GM23338 (cell line): Measurements from ENCODE around the gene COX4I1. TPM values are rescaled to one million over a fixed set of nuclear protein-coding genes. Genes with fewer than 3 reads are reported as not detected.

Source experiments
- ATAC-seq: fragments of 200-7000 bp; cut with Tn5 transposase; 3 replicates; pipeline ENCODE4 v1.9.1; 2020
- DNase-seq: peaks from one replicate; pipeline ENCODE4 v3.0.0-alpha.2; 2015; ENCODE audit warnings: low spot score
- H2AFZ ChIP-seq: fragments of 200-600 bp; sonication (generic); 2 replicates; pipeline ENCODE4 v1.8.0; 2016; ENCODE audit warnings: antibody characterized with exemption, mild to moderate bottlenecking, moderate library complexity
- H3F3A ChIP-seq: fragments of 200-600 bp; sonication (generic); replicated peaks from 2 replicates; pipeline ENCODE4 v1.8.0; 2017; ENCODE audit warnings: antibody characterized with exemption, mixed run types, low read depth
- H3K27ac ChIP-seq: fragments of 200-600 bp; sonication (generic); 2 replicates; pipeline ENCODE4 v1.6.1; 2016; ENCODE audit warnings: low read depth
- H3K27me3 ChIP-seq: fragments of 200-600 bp; sonication (generic); 2 replicates; pipeline ENCODE4 v1.8.0; 2016; ENCODE audit warnings: mild to moderate bottlenecking, mixed run types, moderate library complexity; ENCODE audit not compliant: insufficient read depth
- H3K36me3 ChIP-seq: fragments of 200-600 bp; sonication (generic); 2 replicates; pipeline ENCODE4 v1.8.0; 2016; ENCODE audit warnings: mild to moderate bottlenecking; ENCODE audit not compliant: insufficient read depth
- H3K4me1 ChIP-seq: fragments of 200-600 bp; sonication (generic); 2 replicates; pipeline ENCODE4 v1.8.0; 2016; ENCODE audit warnings: mild to moderate bottlenecking, moderate library complexity; ENCODE audit not compliant: insufficient read depth
- H3K4me2 ChIP-seq: fragments of 200-600 bp; sonication (generic); 2 replicates; pipeline ENCODE4 v1.7.1; 2017; ENCODE audit warnings: mixed run types
- H3K4me3 ChIP-seq: fragments of 200-600 bp; sonication (generic); 2 replicates; pipeline ENCODE4 v1.6.1; 2016; ENCODE audit warnings: mixed run types
- H3K79me2 ChIP-seq: fragments of 200-600 bp; sonication (generic); replicated peaks from 2 replicates; pipeline ENCODE4 v1.8.0; 2017; ENCODE audit warnings: mild to moderate bottlenecking; ENCODE audit not compliant: insufficient read depth
- H3K9me2 ChIP-seq: fragments of 200-600 bp; sonication (generic); 2 replicates; pipeline ENCODE4 v1.8.0; 2017; ENCODE audit not compliant: insufficient read depth
- H4K20me1 ChIP-seq: fragments of 200-600 bp; sonication (generic); replicated peaks from 2 replicates; pipeline ENCODE4 v1.8.0; 2017; ENCODE audit warnings: mild to moderate bottlenecking; ENCODE audit not compliant: insufficient read depth
- H3K27ac Mint-ChIP-seq: 2 replicates; pipeline ENCODE4 v1.8.0; 2020; ENCODE audit warnings: inconsistent platforms, mild to moderate bottlenecking, moderate library complexity, mixed read lengths
- H3K27me3 Mint-ChIP-seq: 3 replicates; pipeline ENCODE4 v1.8.0; 2022; ENCODE audit warnings: low read depth, mild to moderate bottlenecking, moderate library complexity, mixed read lengths, inconsistent platforms; ENCODE audit not compliant: insufficient read depth, poor library complexity
- H3K36me3 Mint-ChIP-seq: 3 replicates; pipeline ENCODE4 v1.8.0; 2021; ENCODE audit warnings: low read depth, mild to moderate bottlenecking, inconsistent platforms, moderate library complexity, mixed read lengths
- H3K4me1 Mint-ChIP-seq: 3 replicates; pipeline ENCODE4 v1.8.0; 2020; ENCODE audit warnings: mild to moderate bottlenecking, inconsistent platforms, mixed read lengths
- H3K4me3 Mint-ChIP-seq: 3 replicates; pipeline ENCODE4 v1.8.0; 2021; ENCODE audit warnings: moderate library complexity, mild to moderate bottlenecking, inconsistent platforms, mixed read lengths
- H3K9me3 Mint-ChIP-seq: 3 replicates; pipeline ENCODE4 v1.8.0; 2020; ENCODE audit warnings: moderate library complexity, mild to moderate bottlenecking, inconsistent platforms, mixed read lengths
- CREB1 ChIP-seq: fragments of 250-450 bp; sonication (Bioruptor Pico); IDR thresholded peaks from 2 replicates; pipeline ENCODE4 v1.5.0; 2020; ENCODE audit warnings: low read depth, mild to moderate bottlenecking, moderate library complexity
- CTCF ChIP-seq, 2 experiments: fragments of 200-600 bp in 1 of 2; sonication (generic) in 1 of 2; conservative IDR thresholded peaks; 2 replicates each; pipeline versions ENCODE4 v1.5.1 to v1.6.1; 2016 to 2017; ENCODE audit warnings: antibody characterized with exemption in 2 of 2, low read depth in 2 of 2, mild to moderate bottlenecking in 2 of 2, moderate library complexity in 1 of 2
- ETS1 ChIP-seq: IDR thresholded peaks from 2 replicates; pipeline ENCODE4 v1.6.1; 2016; ENCODE audit warnings: antibody characterized with exemption
- EZH2 ChIP-seq: fragments of 200-600 bp; sonication (generic); IDR thresholded peaks from one replicate; pipeline ENCODE4 v1.8.0; 2017; ENCODE audit warnings: antibody characterized with exemption, mild to moderate bottlenecking, low read depth; ENCODE audit not compliant: unreplicated experiment
- EZH2phosphoT487 ChIP-seq: fragments of 200-600 bp; sonication (generic); IDR thresholded peaks from one replicate; pipeline ENCODE4 v1.8.1; 2018; ENCODE audit warnings: antibody characterized with exemption; ENCODE audit not compliant: unreplicated experiment
- JUNB ChIP-seq: IDR thresholded peaks from one replicate; pipeline ENCODE4 v1.6.1; 2016; ENCODE audit warnings: antibody characterized with exemption; ENCODE audit not compliant: unreplicated experiment
- NANOG ChIP-seq: IDR thresholded peaks from 2 replicates; pipeline ENCODE4 v1.6.1; 2016; ENCODE audit warnings: antibody characterized with exemption, borderline replicate concordance
- POLR2AphosphoS5 ChIP-seq: IDR thresholded peaks from 2 replicates; pipeline ENCODE4 v1.6.1; 2016; ENCODE audit warnings: antibody characterized with exemption, low read depth
- REST ChIP-seq: IDR thresholded peaks from one replicate; pipeline ENCODE4 v1.6.1; 2018; ENCODE audit warnings: antibody characterized with exemption; ENCODE audit not compliant: unreplicated experiment
- STAT1 ChIP-seq: IDR thresholded peaks from one replicate; pipeline ENCODE4 v1.6.1; 2016; ENCODE audit warnings: antibody characterized with exemption; ENCODE audit not compliant: unreplicated experiment
- ZNF114 ChIP-seq: fragments of 250-450 bp; sonication (Bioruptor Pico); IDR thresholded peaks from 2 replicates; pipeline ENCODE4 v1.5.0; 2020; ENCODE audit warnings: mild to moderate bottlenecking, moderate library complexity
- ZNF331 ChIP-seq: fragments of 250-450 bp; sonication (Bioruptor Pico); IDR thresholded peaks from 2 replicates; pipeline ENCODE4 v1.5.0; 2020; ENCODE audit warnings: low read depth, mild to moderate bottlenecking, moderate library complexity
- polyA plus RNA-seq: library from polyadenylated mRNA; unstranded; fragments of >200 nt; fragmentation: Nextera tagmentation; extraction: Ambion mirVana; gene quantifications from 2 replicates; pipeline ENCODE4 v1.2.1, GENCODE V29; 2016
- total RNA-seq: library from RNA; depleted of rRNA; stranded (reverse); fragments of >200 nt; shearing (Covaris generic); gene quantifications from 2 replicates; pipeline ENCODE4 v1.2.3, GENCODE V29; 2014

Gene COX4I1
- total and polyA plus RNA-seq, 2 experiments from 2014 or later: 329 to 1,008 TPM

- Histone ChIP-seq H3K9me2 (no peaks in the 10 kb centered on the region), H3K4me3 (no peak overlapping the region), H3K27me3 (no peaks in the 10 kb centered on the region), H3K4me2 (no peak overlapping the region), H3K79me2 (no peaks in the 10 kb centered on the region), H2AFZ (no peak overlapping the region), H4K20me1 (no peaks in the 10 kb centered on the region), H3K36me3 (no peaks in the 10 kb centered on the region), H3F3A (no peaks in the 10 kb centered on the region), H3K4me1 (no peaks in the 10 kb centered on the region), H3K27ac (no peak overlapping the region)
- DNase-seq (no peak), ATAC-seq (no peak)
- no peaks in the 10 kb centered on the region; the same call in 2 of the 3 replicates for H3K4me1 Mint-ChIP-seq
- H3K27me3 Mint-ChIP-seq: peaks cover 9% of the 10 kb centered on the region
- H3K4me3 Mint-ChIP-seq: no peak overlapping the region
- H3K9me3 Mint-ChIP-seq: no peaks in the 10 kb centered on the region; the same call in 1 of the 3 replicates
- no peak for TF ChIP-seq EZH2phosphoT487
- no peak for TF ChIP-seq JUNB
- no peak for TF ChIP-seq STAT1
- no peak for TF ChIP-seq REST
- no peak for TF ChIP-seq NANOG
- TF ChIP-seq EZH2: no peak
- no peak for TF ChIP-seq CREB1
- H3K27ac Mint-ChIP-seq: no peak overlapping the region
- no peaks in the 10 kb centered on the region for H3K36me3 Mint-ChIP-seq
Observed at GRCh38 chr16:85844169-85844481, 44.6 kb downstream of the COX4I1 start.

- no peak overlapping the region for H3K27ac ChIP-seq
- Mint-ChIP-seq H3K27me3 (peaks cover 9% of the 10 kb centered on the region), H3K4me3 (no peak overlapping the region), H3K9me3 (no peaks in the 10 kb centered on the region; the same call in 1 of the 3 replicates), H3K27ac (no peak overlapping the region), H3K4me1 (no peaks in the 10 kb centered on the region; the same call in 2 of the 3 replicates), H3K36me3 (no peaks in the 10 kb centered on the region)
- H3K79me2 ChIP-seq: no peaks in the 10 kb centered on the region
- H3K27me3 ChIP-seq: no peaks in the 10 kb centered on the region
- no peaks in the 10 kb centered on the region for H3F3A ChIP-seq
- no peaks in the 10 kb centered on the region for H3K9me2 ChIP-seq
- H2AFZ ChIP-seq: no peak overlapping the region
- H4K20me1 ChIP-seq: no peaks in the 10 kb centered on the region
- no peaks in the 10 kb centered on the region for H3K36me3 ChIP-seq
- DNase-seq (no peak), ATAC-seq (no peak)
- no peak overlapping the region for H3K4me2 ChIP-seq
- H3K4me1 ChIP-seq: no peaks in the 10 kb centered on the region
- no peak overlapping the region for H3K4me3 ChIP-seq
- no peak for TF ChIP-seq POLR2AphosphoS5
- TF ChIP-seq JUNB: no peak
- TF ChIP-seq CREB1: no peak
- TF ChIP-seq ZNF331 (CRISPR knock-in tag): no peak
- TF ChIP-seq EZH2phosphoT487: no peak
- TF ChIP-seq STAT1: no peak
- TF ChIP-seq ZNF114 (CRISPR knock-in tag): no peak
- no peak for TF ChIP-seq ETS1
- no peak for TF ChIP-seq CTCF (conservative IDR thresholded peaks at IDR 0.05; ENCODE audit: low read depth in 2 of 2)
- no peak for TF ChIP-seq NANOG
- TF ChIP-seq EZH2: no peak
Observed at GRCh38 chr16:85844786-85845185, 45.3 kb downstream of the COX4I1 start.
